ENCODE results near the gene FNDC3A.

GRCh38 chr13:48928757-48929430, 46.8 kb upstream of the FNDC3A start:
- TF ChIP-seq POLR2A (IDR thresholded peaks at IDR 0.05) = no peak
- no peak for TF ChIP-seq CTCF (IDR thresholded peaks at IDR 0.05)
- TF ChIP-seq POLR2AphosphoS5 (IDR thresholded peaks at IDR 0.05) = no peak
- no peak for TF ChIP-seq EP300 (IDR thresholded peaks at IDR 0.05)

Data from stomach (tissue), 4 donors.